RKO (cell line): ENCODE data around the gene CLEC4F.
"Not testable (repeated sequence)": the region's sequence is repeated elsewhere in the genome, so short reads cannot be mapped to it uniquely, and the experiment has no call there.

ENCODE experiments used
- DNase-seq: peaks from one replicate; pipeline ENCODE4 v3.0.0-alpha.2; 2016; ENCODE audit warnings: low spot score

Gene CLEC4F

DNA sequence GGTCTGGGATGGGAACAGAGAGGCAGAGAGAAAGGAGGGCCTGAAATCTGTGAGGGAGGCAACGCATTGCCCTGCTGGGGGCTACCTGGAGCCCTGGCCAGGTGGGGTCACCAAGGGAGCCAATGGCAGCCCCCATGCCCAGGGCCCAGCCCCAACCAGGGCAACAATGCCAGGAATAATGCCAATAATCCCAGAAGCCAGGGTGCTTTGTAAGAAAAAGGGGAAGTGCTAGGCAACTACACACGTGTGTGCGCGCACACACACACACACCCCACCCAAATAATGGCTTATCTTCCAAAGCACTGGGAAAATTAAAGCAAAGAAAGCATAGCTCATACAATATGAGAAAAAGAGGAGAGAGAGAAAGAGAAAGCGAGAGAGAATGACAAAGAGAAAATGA is 7.0 kb upstream of the CLEC4F start:
- DNase-seq: no peak

DNA sequence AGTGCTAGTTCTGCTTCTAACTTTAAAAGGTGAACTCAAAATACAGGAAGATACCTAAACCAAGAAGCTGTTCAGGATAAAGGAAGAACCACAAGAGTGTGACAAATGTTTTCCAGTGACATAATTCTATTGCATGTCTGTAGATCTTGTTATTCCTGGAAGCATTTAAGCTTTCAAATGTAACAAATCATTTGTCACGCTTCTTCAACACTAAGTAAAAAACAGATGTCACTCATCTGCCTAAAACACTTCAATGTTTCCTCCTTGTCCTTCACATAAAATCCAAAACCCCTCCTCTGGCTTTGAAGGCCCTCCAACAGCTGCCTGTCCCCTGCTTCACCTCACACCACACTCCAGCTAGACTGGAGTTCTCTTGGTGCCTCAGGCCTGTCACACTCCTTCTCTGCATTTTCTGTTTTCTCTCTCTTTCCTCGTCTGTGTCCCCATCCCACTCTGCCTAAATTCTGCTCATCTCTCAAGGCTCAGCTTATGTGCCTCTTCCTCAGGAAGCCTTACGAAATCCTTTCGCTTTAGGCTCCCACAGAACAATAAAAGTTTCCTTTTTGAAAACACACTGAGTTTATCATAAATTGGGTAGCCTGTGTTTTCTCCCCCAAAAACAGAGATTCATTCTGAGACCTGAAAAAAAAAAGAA is 6.4 kb upstream of the CLEC4F start:
- no peak for DNase-seq

DNA sequence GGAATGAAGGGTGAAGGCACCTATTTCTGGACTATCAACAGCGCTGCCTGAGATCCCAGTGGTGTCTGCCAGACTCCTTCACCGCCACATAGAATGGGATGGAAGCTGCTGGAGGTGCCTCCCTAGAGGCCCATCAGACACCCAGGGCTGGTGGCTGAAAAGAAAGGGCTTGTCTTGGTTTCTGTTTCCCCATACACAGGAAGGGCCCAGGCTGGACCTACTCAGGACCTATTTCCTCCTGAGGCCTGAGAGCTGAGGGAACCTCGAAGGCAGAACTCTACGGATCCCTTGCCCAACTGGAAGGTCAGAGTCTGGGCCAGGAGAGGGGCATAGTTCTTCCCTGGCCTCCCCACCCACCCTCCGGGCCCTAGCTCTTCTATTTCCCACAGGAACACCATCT is 2.9 kb upstream of the CLEC4F start:
- no peak for DNase-seq

DNA sequence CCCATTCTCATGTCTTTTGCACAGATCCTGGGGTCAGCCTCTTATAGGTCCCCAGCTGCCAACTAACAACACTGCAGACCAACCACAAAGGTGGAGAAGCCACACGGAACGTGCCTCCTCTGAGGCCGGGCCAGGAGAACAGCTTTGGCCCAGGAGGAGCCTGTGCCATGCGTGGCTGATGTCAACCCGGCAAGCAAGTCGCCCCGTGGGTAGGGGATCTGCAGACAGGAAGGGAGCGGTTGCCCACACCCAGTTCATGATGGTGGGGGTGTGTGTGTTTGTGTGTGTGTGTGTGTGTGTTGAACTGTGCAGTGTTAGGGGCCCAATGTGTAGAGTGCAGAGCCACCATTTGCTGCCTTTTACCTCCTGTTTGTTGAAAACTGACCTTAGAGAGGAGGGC is 2.4 kb upstream of the CLEC4F start:
- DNase-seq: no peak

DNA sequence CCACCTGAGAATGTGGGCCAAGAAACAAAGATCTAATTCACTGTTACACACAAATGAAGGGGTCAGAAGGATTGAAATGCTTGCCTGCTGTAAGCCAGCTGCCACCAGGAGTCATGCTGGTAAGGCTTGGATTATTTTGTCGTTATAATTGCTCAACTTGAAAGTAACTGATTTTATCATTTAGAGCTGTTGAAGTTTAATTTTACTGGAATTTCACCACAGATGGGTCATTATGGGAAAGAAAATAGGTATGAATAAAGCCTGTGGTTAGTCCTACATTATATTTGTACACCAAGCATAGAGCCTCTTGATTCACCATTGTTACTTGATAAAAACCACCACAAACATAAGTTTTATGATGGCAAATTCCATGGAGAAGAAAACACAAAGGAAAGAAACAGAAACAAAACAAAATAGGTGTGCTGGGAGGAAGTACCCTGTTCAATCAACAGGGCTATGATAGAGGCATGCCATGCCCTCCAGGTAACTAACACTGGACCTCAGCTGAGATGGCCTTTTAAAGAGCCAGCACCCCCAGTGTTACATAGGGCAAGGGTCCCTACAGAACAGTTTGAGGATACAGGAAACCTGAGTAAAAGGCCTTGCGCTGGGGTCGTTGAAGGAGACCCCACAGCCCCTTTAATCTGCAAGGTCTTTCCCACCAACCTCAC is 3.0 kb downstream of the CLEC4F start:
- DNase-seq: no peak

DNA sequence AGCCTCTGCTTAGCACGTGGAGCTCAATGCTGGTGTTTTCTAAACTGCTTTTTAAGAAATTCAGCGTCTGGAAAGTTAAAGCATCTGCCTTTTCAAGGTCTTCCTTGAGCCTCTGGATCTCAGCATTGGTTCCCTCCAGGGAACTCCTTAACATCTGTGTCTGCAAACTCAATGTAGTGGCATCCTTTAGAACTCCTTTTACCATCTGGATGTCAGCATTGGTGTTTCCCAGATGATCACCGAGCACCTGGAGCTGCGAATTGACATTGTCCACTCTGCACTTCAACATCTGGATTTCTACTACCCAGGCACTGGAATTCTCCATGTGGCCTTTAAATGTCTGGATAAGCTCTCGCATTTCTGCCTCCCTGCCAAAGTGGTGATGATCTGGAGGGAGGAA is 3.7 kb downstream of the CLEC4F start:
- DNase-seq: no peak

DNA sequence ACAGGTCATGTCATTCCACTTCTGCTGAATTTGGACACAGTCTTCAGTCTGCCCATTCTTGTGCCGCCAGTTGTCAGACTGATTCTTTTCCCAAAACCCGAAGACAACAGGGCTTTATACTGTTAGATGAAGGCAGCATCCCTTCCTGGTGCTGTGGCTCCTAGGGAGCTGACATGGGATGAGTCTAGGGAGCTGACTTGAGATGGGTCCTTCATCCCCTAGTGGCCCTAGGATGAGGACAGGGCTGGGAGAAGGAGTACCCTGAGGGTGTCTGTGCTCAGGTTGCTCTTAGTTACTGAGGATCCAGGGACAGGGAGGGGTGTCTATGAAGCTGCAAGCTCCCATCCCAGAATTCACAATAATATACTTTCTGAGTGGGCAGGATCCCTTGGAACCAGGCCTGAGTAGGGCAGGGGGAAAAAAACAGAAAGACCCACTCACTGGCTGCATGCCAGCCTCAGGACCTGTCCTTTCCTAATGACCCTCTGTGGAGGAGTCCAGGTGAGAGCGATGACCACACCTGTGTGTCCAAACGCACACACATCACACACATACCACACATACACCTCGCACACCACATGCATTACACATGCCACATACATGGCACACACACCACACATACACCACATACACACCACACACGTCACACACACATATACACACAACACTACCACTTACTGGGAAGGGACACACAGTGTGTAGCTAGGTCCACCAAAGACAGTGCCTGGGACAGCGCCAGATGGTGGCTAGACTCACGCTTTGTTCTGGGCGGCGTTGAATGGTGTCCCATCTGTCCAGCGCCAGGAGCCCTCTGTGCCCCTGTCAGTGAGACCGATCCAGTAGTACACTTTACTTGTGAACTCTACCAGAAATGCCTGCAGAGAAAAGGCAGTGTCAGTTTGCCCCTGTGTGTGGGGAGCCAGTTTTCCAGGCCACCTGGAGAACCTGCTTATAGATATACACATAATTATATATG is 11.1 kb downstream of the CLEC4F start:
- DNase-seq: no peak

DNA sequence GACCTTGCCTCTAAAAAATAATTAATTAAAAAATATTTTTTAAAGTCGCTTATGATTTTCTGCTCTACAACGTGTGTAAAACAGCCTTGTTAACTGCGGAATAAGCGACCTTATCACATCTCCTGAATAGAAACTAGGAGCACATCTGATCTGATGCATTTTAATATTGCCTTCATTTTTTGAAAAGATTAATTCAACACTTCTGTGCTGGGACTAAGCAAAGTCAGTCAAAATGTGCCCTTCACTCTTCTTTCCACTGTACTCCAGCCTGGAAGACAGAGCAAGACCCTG is 12.6 kb downstream of the CLEC4F start:
- no peak for DNase-seq

DNA sequence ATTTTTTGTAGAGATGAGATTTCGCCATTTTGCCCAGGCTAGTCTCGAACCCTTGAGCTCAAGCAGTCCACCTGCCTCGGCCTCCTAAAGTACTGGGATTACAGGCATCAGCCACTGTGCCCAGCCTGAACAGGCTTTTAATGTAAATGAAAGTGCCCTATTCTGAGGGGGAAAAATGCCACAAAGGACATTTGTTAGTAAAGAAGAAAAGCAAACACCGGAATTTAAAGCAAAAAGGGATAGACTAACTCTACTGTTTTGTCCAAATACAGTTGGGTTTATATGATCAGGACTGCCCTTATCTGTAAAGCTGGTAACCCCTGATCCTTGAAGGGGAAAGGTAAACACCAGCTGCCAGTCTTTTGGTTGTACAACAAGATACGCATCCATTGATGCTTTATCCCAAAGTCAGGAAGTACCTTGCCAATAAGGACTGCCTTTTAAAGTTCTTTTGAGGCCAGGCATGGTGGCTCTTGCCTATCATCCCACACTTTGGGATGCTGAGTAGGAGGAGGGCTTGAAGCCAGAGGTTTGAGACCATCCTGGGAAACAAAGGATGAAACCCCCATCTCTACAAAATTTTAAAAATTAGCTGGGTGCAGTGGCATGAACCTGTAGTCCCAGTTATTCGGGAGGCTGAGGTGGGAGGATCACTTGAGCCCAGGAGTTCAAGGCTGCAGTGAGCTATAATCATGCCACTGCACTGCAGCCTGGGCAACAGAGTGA is 13.1 kb downstream of the CLEC4F start:
- DNase-seq: no peak

DNA sequence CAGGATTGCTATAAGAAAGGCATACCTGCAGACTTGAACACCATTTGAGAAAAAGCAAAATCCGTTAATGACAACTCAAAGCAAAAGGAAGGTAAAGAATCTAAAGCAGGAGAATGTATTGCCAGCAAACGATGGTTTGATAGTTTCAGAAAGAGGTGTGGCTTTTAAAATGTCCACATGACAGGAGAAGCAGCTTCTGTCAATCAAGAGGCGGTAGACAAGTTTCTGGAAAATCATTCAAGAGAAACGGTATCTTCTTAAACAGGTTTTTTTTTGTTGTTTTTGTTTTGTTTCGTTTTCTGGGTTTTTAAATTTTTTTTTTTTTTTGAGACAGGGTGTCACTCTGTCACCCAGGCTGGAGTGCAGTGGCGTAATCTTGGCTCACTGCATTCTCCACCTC is 13.8 kb downstream of the CLEC4F start:
- no peak for DNase-seq

DNA sequence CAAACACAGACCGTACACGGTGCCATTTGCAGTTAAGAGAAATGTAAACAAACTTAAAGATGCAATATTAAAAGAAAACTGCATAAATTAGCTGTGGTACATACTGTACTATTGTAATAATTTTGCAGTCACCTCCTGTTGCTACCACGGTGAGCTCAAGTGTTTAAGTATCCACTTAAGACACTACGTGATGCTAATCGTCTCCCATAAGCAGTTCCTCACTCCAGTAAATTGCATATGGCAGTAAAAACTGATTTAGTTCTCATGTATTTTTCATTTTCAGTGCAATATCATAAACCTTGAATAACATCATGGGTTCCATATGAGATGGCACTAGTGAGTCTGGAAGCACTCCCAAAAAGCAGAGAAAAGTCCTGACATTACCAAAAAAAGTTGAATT is 14.4 kb downstream of the CLEC4F start:
- no peak for DNase-seq

DNA sequence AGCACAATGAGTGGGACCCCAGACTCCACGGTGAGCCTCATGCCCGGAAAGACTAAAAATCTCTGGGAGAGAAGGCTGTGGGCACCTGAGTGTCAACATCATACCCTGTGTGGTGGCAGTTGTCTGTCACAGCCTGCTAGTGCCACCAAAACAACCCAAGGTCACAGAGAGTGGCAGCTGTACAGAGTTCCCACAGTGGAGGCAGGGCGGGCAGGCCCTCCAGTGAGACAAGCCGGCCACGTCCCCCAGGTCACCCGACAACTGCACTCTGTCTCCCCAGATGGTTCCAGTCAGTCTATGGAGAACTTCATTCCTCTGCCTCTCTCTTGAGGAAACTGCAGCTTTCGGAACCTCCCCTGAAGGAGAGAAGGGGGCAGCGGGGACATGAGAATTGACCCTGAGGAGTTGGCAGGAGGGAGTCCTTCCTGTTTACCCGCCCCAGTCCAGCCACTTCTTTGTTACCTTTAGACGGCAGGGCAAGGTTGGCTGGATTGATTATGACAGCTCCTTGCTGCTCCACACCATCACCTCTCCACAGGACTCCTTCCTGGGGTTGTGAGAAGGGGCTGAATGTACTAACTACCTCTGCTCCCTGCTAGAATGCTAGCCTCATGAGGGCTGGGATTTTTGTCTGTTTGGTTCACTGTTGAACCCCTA is 18.7 kb downstream of the CLEC4F start:
- no peak for DNase-seq

DNA sequence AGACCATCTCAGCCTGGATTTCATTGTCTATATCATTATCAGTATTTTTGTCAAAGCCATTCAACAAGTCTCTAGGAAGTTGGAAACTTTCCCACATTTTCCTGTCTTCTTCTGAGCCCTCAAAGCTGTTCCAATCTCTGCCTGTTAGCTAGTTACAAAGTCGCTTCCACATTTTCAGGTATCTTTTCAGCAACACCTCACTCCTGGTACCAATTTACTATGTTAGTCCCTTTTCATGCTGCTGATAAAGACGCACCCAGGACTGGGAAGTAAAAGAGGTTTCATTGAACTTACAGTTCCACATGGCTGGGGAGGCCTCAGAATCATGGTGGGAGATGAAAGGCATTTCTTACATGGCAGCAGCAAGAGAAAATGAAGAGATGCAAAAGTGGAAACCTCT is 20.7 kb downstream of the CLEC4F start:
- DNase-seq: no peak

DNA sequence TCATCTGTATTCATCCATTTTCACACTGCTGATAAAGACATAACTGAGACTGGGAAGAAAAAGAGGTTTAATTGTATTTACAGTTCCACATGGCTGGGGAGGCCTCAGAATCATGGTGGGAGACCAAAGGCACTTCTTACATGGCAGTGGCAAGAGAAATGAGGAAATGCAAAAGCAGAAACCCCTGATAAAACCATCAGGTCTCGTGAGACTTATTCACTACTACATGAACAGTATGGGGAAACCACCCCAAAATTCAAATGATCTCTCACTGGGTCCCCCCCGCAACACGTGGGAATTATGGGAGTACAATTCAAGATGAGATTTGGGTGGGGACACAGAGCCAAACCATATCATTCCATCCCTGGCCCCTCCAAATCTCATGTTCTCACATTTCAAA is 22.4 kb downstream of the CLEC4F start:
- not testable (repeated sequence) for DNase-seq

DNA sequence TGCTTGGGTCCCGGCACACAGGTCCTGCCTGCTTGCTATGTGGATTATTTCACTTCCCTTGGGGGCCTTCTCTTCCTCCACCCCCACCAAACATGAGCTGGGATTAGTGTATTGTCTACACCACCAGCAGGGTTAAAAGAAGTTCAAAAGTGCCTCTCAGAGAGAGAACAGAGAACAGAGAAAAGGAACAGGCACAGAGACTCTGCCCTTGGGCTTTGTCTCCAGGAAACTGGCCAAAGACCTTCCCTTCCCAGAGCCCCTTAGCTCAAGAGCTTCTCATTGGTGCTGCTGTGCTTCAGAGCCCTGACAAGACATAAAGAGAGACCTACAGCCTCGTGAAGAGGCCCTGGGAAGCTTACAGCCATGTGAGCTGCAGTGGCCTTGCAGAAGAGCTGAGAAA is 22.9 kb downstream of the CLEC4F start:
- DNase-seq: no peak

DNA sequence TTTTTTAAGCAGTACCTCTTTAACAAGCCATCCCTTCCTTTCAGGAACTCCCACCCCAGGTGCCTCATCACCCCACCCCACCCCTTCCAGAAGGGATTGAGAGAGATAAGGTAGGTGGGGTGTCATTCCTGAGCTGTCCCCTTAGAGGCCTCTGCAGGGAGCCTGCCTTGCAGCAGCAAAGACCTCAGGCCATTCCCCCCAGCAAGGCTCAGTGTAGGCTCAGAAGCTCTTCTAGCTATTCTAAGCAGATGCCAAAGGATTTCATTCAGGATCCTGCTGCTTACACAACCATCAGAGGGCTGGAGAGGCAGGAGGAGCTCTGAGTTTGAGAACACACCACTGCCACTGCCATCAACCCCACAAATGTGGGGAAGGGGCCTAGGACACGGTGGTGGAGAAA is 24.1 kb downstream of the CLEC4F start:
- no peak for DNase-seq

DNA sequence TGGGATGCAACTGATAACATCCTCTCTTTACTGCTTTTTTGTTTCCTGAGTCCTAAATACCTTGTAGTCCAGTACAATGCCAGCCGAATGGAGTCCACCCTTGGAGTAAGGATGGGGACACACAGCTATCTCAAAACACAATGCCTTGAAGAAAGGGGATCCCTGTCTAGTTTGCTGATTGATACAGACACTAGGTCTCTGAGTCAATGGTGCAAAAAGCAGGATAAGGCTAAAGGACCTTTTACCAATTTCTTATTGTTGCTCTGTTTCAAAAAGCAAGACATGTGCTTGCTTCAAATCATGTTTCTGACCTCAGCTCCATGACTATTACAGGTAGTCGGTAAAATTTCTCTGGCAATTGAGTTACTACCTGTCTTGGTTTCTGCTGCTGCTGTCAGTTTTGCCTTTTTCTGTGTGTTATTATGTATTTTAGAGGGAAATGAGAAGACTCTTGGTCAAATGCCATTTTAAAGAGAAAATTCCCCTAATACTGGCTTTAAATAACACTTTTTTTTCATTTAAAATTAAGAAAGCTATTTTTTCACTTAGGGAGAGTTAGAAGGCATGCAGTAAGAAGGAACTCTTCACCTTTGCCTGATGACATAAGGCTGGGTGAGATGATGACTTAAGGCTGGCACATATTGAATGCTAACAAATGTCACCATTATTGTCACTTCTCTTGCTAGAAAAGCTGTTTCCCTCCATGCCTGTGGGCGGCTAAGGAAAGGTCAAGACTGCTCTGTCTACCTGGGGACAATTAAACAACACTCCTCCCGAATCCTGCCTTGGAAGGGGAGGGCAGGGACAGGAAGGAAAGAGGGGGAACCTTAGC is 25.0 kb downstream of the CLEC4F start:
- no peak for DNase-seq

DNA sequence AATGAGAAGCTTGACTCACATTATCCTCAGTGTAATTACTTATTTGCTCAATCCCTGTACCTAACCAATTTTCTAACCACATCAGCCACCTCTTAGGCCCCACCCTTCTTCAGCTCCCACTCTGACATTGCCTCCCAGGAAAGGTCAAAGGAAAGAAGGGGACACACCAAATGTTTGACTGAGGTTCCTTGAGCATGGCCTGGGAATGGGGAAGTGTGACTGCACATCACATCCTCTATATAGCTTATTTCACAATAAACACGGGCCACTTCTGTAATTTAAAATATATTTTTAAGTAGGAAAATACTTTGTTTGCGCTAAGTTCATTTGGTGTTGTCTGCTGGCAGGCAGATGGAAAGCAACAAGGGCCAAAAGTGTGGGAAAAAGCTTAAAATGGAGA is 26.9 kb downstream of the CLEC4F start:
- no peak for DNase-seq

DNA sequence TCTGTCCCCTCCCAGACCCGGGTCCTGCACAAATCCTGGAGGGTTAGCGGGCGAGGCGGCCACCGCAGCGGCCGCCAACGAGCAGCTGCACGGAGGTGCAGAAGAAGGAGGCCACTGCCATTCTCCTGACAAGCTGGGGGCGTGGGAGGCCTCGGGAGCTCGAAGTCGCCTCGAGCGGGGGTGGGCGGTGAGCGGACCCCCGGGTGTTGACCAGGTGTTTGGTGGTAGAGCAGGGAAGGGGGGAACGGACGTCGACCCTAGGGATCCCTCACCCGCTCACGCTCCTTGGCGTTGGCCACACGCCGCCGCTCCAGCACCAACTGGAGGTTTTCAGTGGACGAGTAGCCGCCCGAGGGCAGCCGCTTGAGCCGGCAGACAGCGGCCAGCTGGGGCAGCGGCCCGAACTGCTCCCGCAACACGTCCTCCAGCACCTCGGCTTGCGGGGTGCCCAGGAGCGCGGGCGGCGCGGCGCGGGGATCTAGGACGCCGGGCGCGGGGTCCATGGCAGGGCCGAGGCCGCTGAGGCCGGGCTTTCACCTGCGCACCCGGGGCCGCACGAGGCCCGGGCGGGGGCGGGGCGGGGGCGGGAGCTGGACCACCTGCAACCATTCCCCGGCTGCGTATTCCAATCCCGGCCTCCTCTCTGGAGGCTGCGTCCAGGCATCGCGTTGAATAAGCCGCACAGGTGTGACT is 30.1 kb downstream of the CLEC4F start, which contains the start of gene FIGLA:
Gene FIGLA, minus strand, starts transcription at position 508 of the 693 bp plus-strand sequence. Its CDS starts 5 bp downstream, at position 503.
- DNase-seq: no peak
